Pons (tissue), 1 donor: ENCODE measurements around the gene MUC4.
"Not testable (repeated sequence)": the region's sequence is repeated elsewhere in the genome, so short reads cannot be mapped to it uniquely, and the experiment has no call there.

Experiments used
- DNase-seq: peaks from one replicate; pipeline ENCODE4 v3.0.0-alpha.2; 2016; ENCODE audit warnings: low spot score

The MUC4 gene

DNA sequence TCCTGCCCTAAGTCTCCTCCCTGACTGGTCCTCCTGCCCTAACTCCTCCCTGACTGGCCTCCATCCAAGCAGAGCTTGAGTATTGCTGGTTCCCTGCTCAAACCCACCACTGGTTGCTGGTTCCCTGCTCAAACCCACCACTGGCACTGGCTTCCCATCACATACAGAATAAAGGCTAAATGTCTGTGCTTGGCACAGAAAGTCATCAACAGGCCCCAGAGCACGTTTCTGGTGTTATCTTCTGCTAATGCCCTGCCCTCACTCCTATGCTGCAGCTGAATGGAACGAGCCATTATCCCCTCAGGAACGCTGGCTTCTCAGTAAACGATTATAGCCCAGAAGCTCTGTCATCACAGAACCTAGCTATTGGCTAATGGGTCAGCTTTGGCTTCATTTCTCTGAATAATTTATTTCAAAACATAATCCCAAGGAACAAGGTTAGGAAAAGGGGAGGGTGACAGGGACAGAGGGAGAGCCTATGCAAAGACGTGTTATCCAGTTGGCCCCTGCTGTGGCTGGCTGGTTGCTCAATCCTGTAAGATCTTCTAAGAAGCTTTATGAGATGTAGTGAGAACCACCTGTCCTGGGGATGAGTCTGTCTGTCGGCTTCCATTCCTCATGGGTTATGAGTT, 97.2 kb downstream of the MUC4 start:
- DNase-seq, result no peak

DNA sequence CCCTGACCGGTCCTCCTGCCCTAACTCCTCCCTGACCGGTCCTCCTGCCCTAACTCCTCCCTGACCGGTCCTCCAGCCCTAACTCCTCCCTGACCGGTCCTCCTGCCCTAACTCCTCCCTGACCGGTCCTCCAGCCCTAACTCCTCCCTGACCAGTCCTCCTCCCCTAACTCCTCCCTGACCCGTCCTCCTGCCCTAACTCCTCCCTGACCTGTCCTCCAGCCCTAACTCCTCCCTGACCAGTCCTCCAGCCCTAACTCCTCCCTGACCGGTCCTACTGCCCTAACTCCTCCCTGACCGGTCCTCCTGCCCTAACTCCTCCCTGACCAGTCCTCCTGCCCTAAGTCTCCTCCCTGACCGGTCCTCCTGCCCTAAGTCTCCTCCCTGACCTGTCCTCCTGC, 98.6 kb downstream of the MUC4 start:
- not testable (repeated sequence) for DNase-seq

DNA sequence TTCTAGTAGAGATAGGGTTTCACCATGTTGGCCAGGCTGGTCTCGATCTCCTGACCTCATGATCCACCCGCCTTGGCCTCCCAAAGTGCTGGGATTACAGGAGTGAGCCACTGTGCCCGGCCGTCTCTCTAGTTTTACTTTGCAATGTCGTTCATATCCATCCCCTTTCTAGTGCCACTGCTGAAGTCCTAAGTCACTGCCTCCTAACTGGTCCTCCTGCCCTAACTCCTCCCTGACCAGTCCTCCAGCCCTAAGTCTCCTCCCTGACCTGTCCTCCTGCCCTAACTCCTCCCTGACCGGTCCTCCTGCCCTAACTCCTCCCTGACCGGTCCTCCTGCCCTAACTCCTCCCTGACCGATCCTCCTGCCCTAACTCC, 99.2 kb downstream of the MUC4 start:
- DNase-seq, result not testable (repeated sequence)

DNA sequence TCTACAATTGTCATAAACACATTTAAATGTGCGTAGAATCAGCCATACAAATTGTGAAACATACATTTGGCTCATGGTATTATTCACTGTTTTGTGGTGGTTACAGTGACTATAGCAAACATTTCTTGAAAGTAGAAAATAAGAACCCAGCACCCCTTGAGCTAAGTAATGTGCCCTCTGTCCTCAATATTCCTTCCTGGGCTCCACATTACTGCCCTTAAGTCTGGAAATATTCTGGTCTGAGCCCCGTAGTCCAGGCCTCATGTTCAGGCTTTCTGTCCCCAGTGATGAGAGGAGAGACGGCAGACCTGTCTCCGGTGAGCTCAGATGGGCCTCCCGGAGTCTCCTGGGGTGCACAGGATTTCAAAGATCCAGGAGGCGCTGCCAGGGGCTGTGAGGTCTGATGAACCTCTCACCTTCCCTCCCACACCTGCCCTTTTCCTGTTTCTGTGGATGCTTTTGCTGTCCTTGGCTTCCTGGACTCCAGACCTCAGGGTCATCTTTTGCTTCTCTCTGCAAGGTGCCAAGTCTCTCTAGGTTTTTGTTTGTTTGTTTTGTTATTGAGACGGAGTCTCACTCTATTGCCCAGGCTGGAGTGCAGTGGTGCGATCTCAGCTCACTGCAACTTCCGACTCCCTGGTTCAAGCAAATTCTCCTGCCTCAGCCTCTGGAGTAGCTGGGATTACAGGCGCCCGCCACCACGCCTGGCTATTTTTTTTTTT, 99.8 kb downstream of the MUC4 start:
- no peak for DNase-seq

DNA sequence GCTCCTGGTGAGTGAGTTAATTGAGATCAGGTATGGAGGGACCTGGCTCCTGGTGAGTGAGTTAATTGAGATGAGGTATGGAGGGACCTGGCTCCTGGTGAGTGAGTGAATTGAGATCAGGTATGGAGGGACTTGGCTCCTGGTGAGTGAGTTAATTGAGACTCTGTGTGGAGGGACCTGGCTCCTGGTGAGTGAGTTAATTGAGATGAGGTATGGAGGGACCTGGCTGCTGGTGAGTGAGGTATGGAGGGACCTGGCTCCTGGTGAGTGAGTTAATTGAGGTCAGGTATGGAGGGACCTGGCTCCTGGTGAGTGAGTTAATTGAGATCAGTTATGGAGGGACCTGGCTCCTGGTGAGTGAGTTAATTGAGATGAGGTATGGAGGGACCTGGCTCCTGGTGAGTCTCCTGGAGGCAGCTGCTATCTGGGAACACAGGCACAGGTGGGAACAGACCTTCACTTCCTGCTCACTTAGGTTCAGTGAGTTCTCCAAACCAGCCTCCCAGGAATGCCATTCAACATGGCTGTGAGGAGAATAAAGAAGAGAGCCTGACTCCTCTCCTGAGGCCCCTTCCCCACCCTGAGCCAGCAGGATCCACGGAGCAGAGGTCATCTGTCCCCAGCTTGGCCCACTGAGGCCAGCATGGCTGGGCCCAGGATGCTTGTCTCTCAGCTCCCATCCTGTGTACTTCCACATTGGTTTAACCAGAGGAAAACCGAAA, 100.5 kb downstream of the MUC4 start:
- DNase-seq, result not testable (repeated sequence)

DNA sequence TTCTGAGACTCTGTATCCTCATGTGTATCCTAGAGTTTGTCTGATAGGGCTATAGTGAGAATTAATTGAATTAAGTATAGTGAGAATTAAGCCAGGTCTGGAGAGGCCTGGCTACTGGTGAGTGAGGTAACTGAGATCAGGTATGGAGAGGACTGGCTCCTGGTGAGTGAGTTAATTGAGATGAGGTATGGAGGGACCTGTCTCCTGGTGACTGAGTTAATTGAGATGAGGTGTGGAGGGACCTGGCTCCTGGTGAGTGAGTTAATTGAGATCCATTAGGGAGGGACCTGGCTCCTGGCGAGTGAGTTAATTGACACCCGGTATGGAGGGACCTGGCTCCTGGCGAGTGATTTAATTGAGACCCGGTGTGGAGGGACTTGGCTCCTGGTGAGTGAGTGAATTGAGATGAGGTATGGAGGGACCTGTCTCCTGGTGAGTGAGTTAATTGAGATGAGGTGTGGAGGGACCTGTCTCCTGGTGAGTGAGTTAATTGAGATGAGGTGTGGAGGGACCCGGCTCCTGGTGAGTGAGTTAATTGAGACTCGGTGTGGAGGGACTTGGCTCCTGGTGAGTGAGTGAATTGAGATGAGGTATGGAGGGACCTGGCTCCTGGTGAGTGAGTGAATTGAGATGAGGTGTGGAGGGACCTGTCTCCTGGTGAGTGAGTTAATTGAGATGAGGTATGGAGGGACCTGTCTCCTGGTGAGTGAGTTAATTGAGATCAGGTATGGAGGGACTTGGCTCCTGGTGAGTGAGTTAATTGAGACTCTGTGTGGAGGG, 101.4 kb downstream of the MUC4 start:
- DNase-seq, result not testable (repeated sequence)

DNA sequence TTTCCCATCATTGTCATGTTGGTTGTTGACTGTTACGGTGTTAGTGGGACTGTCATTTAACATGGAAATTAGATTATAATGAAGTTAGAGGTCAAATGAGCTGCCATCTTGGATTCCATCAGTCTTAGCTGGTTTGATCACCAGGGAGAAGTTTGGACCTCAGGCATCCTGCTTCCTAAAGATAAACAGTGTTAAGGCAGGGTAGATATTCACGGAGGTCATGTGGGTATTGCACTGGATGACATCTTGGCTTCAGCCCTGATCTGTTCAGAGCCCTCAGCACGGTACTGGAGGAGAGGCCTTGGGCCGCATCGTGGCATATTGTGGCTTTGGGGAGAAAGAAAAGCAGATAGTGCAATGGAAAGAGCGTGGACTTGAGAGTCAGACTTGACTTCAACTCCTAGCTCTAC, 102.0 kb downstream of the MUC4 start:
- DNase-seq, result no peak

DNA sequence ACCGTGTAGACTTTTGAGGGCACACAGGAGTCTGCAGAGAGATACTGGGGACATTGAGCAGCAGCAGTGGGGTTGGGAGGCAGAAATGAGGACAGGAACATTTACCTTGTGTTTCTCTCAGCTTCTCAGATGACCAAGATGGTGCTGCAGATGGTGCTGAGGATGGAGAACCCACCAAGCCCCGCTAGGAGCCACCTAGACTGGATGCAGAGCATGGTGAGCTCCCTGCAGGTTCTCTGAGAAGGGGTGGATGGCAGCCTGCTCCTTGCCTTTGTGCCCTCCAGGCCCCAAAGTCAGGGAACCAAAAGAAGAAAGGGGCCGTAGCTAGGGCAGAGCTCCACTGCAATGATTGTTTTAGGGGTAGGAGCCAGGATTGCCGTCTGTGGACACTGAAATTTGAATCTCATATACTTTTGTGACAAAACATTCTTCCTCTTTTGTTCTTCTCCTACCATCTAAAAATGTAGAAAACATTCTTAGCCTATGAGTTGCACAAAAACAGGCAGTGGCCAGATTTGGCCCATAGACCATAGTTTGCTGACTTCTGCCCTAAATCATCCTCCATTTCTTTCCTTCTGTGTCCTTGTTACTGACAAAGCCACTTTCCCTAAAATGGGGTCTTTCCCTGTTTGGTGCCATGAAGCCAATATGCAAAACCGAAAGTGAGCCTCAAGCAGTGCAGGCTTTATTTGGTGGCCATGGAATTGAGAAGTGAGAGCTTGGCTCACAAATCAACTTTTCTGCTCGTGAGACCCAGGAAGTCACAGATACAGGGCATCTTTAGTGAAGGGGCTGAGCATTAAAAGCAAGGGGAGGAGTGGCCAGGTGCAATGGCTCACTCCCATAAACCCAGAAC, 102.9 kb downstream of the MUC4 start:
- no peak for DNase-seq

DNA sequence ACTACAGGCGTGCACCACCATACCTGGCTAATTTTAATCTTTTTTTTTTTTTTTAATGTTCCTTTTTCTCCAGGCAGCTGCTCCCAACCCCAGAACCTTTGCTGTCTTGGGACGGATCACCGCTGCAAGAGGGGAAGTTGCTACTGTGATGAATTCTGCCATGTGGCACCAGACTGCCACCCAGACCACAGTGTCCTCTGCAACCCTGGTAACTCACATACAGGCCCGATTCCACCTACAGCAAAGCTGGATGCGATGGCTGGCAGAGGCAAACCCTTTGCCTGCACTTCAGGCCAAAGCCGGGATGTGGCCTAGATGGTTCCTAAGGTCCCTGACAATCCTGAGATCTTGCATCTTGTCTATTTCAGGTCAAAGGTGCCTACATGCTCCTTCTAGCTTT, 103.7 kb downstream of the MUC4 start:
- no peak for DNase-seq

DNA sequence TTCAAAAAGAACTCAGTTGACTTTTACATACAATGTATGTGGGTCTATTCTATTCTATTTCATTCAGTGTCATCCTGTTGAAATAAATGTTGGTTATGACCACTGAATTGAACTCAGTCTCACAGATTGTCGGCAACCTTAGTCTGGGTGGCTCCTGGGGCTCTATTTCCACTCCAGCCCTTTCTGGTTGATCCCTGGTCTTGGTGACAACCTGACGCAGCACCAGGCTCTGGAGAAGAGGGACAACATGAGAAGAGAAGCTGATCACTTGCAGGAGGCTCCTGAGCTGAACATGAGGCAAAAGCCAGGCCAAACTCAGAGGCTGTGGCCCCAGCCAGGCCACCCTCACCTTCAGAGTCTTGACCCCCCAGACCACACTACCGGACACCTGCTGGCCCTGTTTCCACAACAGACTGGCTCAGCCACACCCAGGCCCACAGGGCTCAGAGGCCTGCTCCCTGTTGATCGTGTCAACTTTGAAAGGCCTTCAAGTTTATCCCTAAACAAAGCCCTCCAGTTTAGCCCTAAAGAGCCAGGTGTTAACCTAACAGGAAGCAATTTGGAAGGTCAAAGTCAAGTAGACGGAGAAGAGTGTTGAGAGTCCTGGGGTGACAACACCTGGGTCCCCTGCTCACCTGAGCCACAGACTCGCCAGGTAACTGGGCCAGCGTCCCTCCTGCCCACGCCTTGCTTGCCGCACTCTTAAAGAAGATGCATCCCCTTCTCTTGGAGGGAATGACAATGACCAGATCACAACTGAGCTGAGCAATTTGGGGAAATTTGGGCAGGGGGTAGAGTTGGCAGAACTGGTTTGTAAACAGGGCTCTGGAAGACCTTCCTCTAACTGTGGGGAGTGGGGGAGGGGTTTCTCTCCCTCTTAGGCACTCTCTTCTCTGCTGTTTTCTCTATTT, 106.4 kb downstream of the MUC4 start:
- DNase-seq, result no peak

DNA sequence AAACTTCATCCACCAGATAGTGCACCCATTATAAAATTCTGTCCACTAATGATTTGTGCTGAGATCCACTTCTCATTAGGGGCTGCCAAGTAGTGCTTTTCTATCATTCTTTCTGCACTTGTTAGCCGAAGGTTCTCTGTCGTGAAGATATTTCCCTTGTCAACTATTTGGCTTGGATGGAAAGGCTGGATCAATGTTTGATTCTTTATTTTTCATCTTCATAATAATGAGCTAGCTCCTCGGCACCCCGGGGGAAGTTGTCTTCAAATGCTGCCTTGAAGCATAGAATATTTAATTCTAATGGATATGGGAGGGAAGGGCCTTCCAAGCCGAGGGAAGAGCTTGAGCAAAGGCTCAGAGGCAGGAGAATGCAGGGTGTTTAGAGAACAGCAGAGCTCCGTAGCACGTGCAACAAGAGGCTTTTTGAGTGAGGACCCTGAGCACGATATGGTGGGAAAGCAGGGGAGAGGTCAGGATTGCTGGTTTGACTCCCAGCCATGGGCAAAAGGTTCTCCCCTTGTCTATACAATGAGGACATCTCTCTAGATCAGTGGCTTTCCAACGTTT, 107.2 kb downstream of the MUC4 start:
- no peak for DNase-seq

DNA sequence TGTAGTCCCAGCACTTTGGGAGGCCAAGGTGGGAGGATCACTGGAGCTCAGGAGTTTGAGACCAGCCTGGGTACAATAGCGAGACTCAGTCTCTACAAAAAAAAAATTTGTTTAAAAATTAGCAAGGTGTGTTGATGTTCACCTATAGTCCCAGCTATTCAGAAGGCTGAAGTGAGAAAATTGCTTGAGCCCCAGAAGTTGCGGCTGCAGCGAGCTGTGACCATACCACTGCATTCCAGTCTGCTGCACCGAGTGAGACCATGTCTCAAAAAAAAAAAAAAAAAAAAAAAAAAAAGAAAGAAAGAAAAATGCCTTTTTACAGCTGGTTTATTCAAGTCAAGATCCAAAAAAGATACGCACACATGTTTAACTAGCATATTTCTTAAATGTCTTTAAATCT, 108.0 kb downstream of the MUC4 start:
- DNase-seq, result no peak

DNA sequence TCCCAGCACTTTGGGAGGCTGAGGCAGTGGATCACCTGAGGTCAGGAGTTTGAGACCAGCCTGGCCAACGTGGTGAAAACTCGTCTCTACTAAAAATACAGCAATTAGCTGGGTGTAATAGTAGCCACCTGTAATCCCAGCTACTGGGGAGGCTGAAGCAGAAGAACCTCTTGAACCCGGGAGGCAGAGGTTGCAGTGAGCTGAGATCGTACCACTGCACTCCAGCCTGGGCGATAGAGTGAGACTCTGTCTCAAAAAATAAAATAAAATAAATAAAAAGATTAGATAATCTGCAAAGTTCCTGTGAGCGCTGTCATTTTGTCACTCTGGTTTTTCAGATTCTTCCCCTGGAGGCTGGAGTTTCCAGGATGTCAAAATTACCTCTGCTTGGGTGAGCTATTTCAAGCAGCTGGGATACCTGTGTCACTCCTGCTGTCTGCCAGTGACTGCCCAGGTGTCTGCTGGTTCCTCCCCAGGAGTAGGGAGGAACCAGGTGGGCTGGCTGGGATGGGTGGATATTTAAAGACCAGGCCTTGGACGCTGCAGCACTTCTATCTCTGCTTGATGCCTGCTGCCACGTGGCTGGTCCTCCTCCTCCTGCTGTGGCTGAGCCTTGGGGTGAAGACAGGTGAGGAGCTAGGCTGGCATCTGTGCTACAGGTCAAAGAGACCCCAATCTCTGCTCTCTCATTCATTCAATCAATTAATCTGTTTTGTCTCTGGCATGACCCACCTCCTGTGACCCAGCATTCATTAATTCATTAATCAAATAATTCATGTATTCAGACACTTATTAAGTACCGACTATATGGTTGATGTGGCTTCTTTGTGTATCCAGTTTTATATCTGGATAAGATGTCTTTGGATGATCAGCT, 110.5 kb downstream of the MUC4 start:
- no peak for DNase-seq

DNA sequence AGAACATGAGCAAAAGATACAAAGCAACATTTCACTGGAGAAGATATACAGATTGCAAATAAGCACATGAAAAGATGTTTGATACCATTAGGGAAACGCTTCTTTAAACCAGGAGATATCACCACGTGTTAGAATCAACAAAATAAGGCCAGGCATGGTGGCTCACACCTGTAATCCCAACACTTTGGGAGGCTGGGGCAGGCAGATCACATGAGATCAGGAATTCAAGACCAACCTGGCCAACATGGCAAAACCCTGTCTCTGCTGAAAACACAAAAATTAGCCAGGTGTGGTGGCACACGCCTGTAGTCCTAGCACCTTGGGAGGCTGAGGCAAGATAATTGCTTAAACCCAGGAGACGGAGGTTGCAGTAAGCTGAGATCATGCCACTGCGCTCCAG, 111.4 kb downstream of the MUC4 start:
- DNase-seq, result no peak

DNA sequence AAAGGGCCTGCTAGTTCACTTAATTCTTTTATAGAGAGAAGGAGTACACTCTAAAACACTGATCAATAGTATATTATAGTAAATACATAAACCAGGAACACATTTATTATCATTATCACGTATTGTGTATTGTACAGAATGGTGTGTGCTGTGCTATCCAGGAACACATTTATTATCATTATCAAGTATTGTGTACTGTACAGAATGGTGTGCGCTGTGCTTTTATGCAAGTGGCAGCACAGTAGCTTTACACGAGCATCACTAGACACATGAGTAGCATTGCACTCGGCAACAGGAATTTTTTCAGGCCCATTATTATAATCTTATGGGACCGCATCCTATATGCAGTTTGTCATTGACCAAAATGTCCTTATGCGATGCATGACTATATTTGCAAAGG, 111.9 kb downstream of the MUC4 start:
- no peak for DNase-seq

DNA sequence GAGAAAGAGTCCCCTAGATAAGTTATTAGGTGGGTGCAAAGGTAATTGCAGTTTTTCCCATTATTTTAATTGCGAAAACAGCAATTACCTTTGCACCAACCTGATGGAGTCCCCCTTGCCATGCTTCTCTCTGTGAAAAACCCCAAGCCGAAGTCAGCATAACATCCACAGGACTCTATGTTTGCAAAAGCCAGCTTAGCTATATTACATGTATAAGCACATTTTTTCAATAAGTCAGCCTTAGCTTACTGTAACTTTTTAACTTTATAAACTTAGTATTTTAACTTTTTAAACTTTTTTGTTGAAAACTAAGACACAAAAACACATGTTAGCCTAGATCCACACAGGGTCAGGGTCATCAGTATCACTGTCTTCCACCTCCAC, 112.3 kb downstream of the MUC4 start:
- no peak for DNase-seq

DNA sequence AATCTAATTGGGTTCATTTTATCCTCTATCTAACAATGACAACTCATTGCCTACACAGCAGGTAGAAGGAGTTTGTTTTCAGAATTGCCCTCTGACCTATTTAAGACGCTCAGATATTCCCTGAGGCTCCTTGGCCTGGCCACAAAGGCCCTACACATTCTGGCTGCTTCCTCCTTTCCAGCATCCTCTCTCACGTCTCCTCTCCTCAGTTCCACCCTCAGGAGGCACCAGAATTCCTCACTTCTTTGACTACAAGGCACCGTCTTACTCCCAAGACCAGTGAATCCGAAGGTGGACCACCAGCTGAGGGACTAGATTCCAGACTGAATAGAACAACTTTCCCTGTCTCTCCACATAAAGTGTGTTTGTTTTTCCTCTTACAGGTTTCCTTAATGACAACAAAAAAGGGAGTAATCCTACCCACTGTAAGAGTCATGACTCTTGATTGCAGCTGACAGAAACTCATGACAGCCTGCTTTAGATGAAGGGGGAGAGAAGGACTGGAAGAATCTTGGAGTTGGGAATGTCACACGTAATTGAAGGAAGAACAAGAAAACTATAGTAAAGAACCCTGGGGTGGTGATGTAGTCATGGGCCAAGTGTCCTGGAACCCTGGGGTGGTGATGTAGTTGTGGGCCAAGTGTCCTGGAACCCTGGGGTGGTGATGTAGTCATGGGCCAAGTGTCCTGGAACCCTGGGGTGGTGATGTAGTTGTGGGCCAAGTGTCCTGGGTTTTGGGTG, 112.9 kb downstream of the MUC4 start:
- DNase-seq, result no peak

DNA sequence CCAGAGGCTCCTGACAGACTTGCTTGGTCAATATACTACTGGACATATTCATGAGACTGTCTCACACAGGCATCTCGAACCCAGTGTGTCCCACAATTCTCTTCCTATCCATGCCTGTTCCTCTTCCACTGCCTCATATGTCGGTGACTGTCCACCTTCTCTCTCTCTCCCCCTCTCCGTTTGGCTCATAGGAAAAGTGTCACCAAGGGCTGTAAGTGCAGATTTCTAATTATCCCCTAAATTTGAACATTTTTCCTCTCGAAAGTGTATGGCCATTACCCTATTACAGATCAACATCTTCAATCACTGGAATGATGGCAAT, 113.4 kb downstream of the MUC4 start:
- no peak for DNase-seq
